H1 (cell line): ENCODE measurements around the gene KRT77. TPM values are rescaled to one million over a fixed set of nuclear protein-coding genes. Genes with fewer than 3 reads are reported as not detected.

Source experiments
- EZH2 ChIP-seq: fragments of 200-600 bp; sonication (generic); IDR thresholded peaks from 2 replicates; pipeline ENCODE4 v1.7.1; 2012; ENCODE audit warnings: low read depth, mild to moderate bottlenecking, moderate library complexity, low read length, inconsistent platforms; ENCODE audit not compliant: severe bottlenecking
- GTF2F1 ChIP-seq: IDR thresholded peaks from 2 replicates; pipeline ENCODE4 v1.6.1; 2012; ENCODE audit warnings: low read depth, low read length, improper control_type of control experiment, borderline replicate concordance
- JUN ChIP-seq: IDR thresholded peaks from 2 replicates; pipeline ENCODE4 v1.6.1; 2011; ENCODE audit warnings: low read depth, mild to moderate bottlenecking, improper control_type of control experiment, low read length
- POLR2AphosphoS5 ChIP-seq: IDR thresholded peaks from 2 replicates; pipeline ENCODE4 v1.6.1; 2011; ENCODE audit warnings: low read depth, low read length
- SP4 ChIP-seq: IDR thresholded peaks from 2 replicates; pipeline ENCODE4 v1.6.1; 2012; ENCODE audit warnings: low read length, inconsistent platforms
- TAF1 ChIP-seq: IDR thresholded peaks from 2 replicates; pipeline ENCODE4 v1.6.1; 2011; ENCODE audit warnings: mild to moderate bottlenecking, low read depth, low read length
- polyA plus RNA-seq, 7 experiments: library from polyadenylated mRNA; depleted of rRNA in 3 of 7; stranded (reverse) in 5 of 7; unstranded in 2 of 7; fragments of >200 nt in 5 of 7; fragments of 200-250 nt in 2 of 7; gene quantifications; 1 replicate in 5 of 7; 2 replicates in 1 of 7; 4 replicates in 1 of 7; pipeline versions ENCODE4 v1.2.1 to v1.2.3, GENCODE V29; 2011 to 2013; ENCODE audit warnings: missing spikeins in 2 of 7, mixed read lengths in 2 of 7
- total RNA-seq: library from RNA; stranded (reverse); fragmentation: NEBNext Ultra II Directional; extraction: Animal tissue kit (Norgen Biotek cat#: 25700); gene quantifications from 2 replicates; pipeline ENCODE4 v1.2.1, GENCODE V29; 2021

KRT77 gene
- total and polyA plus RNA-seq, 2 of the 8 experiments (the other 6 are each of a cell fraction or from before 2014, with no cell fraction given), result 0.02 TPM; not detected in 1

- no peak for TF ChIP-seq SP4
- no peak for TF ChIP-seq POLR2AphosphoS5
- TF ChIP-seq EZH2, result no peak
- no peak for TF ChIP-seq JUN
- no peak for TF ChIP-seq GTF2F1
- TF ChIP-seq TAF1, result no peak
These were observed 45.3 kb upstream of the KRT77 start (continued) for GRCh38 chr12:52748578-52748977.
